ENCODE results near the gene STARD10.
A peak's percentile ranks its signal among the peaks of the same experiment; 100 is the strongest.
"Not testable (repeated sequence)": the region's sequence is repeated elsewhere in the genome, so short reads cannot be mapped to it uniquely, and the experiment has no call there.

The STARD10 gene, protein sequence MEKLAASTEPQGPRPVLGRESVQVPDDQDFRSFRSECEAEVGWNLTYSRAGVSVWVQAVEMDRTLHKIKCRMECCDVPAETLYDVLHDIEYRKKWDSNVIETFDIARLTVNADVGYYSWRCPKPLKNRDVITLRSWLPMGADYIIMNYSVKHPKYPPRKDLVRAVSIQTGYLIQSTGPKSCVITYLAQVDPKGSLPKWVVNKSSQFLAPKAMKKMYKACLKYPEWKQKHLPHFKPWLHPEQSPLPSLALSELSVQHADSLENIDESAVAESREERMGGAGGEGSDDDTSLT

DNA sequence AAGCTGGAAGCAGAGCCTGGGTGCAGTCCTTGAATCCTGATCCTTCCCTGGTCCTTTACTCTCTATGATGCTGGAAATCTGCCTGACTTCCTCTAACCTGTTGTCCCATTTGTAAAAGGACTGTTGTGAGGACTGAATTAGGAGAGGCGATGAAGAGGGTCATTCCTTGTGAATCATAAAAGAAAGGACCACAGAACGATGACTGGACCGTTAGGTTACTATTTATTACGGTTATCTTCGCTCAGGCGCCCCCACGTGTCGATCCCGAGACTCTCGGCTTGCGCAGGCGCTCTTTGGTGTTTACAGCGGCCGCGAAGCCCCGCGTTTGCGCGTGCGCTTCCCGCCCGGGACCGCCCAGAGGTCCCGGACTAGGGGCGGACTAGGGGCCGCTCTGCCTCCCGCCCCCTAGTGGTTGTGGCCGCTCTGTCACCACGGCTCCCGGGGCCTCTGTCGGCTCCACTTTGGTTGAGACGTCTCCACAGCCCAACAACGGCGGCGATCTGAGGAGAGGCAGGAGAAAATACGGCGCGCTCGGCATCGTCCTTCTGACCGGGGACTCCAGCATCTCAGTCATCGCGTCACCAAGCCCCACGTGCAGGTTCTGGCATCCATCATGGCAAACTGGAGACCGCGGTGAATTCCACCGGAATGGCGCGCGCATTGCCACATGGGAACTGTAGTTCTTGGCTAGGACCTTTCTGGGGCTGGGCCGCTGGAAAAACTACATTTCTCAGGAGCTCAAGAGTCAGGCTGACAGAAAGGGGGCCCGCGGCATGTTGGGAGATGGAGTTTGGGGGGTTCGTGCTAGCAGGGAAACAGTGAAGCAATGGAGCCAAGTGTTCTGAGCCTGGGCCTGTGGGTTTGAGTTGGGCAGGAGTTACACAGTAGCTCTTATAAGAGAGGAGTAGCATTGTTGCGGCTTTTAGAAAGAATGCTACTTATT, at the start of gene STARD10:
TSS of gene STARD10 (minus strand) at position 623 of the 943 bp plus-strand sequence. CDS start 12,866 bp downstream, outside the sequence.
- peak; percentile 93 for DNase-seq

DNA sequence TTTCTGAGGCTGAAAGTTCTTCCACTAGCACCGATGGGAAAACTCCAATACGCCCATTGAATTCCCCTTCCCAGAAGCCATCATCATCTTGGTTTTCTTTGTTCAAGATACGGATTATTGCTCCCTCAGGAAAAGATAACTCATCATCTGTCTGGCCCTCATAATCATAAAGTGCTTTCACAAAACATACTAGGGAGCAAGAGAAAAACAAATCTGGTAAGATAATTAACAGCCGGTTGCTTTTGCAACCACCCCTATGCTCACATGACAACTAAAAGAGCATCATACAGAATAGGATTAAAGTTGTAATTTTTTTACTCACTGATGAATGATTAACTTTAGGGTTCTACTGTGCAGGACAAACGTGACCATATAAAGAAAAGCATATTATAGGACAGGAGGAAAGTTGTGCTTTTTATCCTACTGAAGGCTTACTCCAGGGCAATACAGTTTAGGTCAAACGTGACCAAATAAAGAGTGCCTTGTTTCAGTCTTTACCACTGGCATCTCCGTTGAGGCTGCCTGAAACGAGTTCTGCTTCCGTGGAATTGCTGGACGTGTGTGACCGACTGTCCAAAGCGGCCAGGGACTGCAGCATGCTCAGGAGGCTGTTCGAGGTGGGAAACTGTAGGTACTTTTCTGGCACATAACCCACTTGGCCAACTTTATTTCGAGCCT, 48.9 kb upstream of the STARD10 start:
- no peak for DNase-seq

DNA sequence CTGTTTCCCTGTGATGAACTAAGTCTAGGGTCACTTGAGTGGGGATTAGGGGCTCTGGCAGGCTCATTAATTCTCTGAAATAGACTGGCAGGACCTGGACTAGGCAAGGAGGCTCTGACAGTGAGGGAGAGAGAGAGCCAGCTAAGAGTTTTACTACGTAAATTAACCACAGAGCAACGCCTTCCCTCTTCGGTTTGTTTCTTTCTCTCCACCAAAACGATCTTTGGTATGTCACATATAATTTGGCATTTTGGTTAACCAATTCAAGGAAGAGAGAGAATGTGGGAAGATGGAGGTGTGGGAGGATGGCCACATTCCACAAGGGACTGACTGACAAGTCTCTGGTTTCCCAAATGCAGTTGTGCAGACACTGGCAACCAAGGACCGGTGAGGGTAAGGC, 48.3 kb upstream of the STARD10 start:
- DNase-seq: no peak

DNA sequence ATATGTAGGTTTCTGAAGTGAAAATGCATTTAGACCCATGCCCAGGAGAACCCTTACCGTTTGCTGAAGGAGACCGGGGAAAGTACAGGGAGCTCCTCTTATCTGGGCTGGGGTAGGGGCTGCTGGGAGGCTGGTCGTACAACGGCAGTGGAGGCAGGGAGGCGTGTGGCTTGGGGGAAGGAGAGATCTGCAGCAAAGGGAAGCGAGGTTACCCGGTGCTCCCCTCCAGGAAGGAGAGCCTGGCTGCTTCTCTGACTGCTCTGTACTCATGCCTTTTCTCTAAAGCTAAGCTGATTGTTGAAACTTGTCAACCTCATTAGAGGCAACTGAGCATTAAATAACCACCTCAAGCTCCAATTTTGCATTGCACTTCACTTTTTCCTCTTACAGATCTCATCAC, 47.5 kb upstream of the STARD10 start:
- DNase-seq: no peak

DNA sequence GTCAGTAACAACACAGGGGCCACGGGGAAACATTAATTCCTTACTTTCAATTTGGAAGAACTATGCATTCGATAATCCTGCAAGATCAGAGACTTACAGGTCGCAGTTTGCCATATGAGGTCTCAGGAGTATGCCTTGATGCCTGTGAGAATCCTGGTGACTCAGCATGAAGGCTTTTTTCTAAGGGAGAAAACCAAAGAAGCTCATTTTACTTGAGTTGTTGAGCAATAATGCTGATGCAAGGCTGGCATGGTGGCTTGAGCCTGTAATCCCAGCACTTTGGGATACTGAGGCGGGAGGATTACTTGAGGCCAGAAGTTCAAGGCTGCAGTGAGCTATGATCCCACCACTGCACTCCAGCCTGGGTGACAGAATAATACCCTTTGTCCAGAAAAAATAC, 46.9 kb upstream of the STARD10 start:
- DNase-seq: no peak

DNA sequence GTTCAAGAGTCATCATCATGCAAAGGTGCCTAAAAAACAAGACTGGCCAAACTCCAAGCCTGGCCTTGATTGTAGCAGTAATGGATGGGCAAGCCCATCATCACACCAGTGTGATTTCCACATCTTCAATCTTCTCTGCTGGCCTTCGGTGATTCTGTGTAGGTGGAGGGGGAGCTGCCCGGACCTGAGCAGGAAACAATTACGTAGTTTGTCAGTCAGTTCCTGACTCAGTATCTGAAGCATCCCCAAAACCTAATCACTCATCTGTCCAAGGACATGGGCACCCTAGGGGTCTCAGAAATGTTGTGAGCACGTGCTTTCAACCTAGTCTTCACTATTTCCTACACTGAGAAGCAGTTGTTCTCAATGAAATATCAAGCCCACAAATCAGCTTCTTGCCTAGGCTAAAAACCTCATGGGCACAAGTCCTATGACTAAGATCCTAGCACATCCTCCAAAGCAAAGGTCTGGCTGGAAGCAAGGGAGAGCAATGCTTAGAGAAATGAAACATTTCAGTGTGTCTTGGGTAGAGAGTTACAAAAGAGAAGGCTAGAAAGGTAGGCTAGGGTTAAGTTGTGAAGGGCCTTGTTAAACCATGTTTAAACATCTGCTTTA, 45.0 kb upstream of the STARD10 start:
- DNase-seq: no peak

DNA sequence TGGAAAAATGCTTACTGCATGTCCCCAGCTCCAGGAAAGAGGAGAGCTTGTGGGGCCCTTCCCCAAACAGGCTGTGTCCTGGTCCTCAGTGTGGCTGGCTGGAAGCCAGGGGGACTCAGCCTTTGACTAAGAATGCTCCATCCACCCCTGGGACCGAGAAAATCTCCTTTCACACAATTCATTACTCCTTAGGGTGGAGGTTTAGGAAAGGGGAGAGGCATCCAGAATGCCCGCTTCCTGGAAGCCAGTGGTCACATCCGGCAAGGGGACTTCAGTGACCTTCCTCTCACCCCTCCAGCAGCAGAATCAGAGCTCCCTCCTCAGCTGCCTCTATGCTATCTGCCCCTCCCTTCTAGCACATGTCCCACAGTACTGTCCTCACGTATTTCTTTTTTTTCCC, 42.3 kb upstream of the STARD10 start:
- no peak for DNase-seq

DNA sequence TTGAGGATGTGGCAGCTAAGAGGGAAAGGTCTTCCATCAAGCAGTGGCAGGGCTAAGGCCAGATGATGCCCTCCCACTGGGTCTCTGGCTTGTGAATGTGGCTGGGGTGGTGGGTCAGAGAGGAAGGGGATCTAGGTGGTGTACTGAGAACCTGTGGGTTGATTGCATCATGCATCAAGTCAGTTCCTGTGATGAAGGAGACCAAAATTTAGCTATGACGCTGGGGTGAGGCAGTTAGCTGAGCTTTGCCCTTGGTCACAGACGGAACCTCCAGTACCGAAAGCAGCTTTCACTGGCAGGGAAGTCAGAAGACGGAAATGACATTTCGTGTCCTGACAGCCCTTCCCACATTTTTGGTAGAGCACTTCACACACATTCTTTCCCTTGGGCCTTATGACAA, 41.1 kb upstream of the STARD10 start:
- DNase-seq: no peak

DNA sequence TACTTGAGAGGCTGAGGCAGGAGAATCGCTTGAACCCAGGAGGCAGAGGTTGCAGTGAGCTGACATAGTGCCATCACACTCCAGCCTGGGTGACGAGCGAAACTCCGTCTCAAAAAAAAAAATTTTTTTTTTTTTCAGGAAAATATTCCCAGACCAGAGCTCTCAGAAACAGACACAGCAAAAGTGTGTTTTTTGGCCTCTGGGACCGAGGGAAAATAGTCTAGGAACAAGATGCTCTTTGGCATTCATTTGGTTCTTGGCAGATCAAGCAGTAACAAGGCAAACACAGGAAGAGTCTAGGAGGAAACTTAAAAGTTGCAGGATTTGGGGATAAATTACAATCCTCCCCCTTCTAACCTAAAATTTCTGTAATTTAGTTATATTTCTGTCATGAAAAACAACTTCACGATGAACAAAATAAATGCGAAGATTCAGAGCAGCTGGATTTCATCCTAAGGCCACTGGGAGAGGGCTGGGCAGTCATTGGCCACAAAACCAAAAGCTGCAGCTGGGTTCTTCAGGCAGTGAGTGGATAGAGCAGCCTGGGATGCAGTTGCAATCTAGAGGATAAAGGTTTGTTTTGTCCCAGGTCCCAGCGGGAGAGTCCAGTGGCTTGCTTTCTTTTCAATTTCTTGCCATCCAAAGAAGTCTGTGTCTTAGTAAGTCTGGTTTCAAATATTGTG, 40.1 kb upstream of the STARD10 start:
- no peak for DNase-seq

DNA sequence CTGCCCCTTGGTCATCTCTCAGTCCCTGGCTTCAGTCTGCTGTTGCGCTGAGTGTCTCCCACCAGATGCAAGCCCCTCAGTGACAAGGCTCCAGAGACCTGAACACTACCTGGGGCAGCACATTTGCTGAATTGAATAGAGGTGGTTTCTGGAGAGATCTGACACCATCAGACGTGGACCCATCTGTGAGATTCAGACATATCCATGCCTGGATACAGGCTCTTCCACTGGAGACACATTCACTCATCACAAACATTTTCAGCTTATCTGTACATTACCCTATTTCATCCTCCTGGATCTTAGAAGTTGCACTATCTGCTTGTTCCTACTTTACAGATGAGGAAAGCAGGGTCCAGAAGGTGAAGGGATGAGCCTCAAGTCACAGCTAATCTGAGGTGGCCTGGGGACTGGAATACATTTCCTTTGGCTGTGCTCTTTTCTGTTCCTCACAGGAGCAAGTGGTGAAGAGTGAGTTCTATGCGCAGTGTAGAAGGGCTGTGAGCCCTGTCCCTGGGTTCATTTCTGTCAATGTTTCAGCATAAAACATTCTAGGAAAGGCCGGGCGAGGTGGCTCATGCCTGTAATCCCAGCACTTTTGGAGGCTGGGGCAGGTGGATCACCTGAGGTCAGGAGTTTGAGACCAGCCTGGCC, 39.4 kb upstream of the STARD10 start:
- no peak for DNase-seq

DNA sequence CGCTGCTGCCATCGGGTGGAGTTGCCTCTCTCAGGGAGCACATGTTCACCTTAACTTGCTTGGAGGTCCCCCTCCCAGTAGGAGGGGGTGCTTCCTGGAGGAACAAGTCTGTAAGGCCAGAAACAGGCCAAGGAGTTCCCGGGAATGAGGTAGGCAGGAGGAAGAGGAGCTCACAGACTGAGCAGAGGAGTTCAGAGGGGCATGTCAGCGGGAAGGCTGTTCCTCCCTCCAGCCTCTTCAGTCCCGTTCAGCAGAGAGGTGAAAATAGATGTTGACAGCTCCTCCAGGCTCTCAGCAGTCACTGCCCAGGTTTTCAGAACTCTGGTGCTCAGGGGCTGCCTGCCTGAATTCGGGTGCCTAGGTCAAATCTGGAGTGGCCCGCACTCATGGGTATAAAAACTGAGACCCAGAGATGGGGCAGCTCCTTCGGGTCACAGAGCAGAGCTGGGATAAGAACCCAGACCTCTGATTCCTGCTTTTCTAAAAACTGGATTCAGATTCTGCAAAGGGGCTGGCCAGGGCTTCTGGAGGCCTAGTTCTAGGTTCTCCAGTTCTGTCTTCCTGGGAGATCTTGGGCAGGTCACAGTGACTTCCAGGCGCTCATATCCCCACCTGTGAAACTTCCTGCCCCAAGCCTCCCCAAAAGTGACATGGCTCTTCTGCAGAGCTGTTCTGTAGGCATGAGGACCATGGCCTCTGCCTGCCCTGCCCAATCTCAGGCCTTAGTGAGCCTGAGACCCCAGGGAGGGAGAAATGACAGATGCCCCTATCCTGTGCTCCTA, 38.6 kb upstream of the STARD10 start:
- no peak for DNase-seq

DNA sequence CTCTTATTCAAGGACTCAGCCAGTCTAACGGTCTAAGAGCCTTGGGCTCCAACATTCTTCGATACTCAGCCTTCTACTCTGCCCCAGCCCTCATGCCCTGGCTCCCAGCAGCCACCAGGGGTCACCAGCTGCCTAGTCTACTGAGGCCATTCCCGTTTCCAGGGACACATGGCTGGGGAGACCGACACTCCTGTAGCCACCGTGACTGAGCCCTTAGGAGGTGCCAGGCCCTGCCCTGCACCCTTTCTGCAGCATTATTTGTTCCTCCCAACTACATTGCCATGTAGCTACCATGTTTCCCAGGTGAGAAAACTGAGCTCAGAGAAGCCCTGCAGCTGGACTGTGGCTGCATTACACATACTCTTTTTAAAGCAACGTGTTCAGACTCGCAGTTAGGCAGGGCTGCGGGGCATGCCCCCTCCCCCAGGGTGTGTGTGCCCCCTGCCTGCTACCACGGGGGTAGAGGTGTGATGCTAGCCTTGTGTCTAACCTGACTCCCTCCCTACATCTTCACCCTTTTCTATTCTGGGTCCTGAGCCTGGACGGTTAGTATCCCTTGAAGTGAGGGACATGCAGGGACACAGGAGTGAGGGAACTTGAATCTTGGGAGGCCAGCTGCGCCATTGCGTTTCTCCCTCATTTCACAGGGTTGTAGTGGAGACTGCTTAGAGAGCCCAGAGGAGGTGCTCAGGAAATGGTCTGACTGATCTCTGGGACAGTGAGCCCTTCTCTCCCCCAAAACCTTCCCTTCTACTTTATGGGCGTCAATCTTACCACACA, 37.9 kb upstream of the STARD10 start:
- peak; percentile 62 for DNase-seq

DNA sequence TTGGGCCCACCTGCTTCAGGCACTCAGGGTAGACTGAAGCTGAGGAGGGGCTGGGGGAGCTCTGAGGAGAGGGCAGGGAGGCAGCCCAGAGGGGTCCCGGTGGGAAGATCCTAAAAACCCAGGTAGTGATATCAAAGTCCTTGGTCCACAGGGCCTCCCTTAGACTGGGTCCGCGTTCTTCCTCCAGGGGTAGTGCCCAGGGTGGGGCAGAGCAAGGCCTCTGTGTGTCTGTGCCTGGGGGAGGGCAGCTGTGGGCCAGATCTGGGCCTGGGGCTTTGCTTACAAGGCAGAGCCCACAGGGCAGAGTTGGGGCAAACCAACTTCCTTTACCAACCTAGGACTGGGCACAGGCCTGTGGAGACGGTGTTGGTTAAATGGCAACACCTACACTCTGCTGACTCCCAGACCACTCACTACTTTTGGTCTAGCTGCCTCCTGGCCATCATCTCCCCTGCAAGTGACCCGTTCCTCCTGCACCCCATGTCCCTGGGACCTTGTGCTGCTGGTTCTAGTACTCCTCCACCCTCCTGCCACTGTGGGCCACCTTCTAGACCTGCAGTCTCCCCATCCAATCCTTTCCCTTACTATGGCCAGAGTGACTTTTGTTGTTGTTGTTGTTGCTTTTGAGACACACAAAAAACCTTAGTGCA, 36.2 kb upstream of the STARD10 start:
- DNase-seq: no peak

DNA sequence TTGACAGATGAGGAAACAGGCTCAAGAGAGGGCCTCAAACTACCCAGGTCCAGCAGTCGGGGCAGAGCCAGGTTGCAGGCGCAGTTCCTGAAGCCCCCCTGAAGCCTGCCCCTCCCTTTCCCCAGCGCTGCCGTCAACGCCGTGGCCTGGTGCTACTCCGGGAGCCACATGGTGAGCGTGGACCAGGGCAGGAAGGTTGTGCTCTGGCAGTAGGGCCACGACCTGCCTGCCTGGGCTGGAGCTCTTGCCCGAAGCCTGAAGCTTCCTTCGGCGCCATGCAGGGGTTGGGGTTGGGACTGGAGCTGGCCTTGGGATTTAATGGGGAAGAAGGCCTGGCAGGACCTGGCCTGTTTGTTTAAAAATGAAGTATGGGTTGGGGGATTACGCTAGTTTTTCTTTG, 35.3 kb upstream of the STARD10 start:
- no peak for DNase-seq

DNA sequence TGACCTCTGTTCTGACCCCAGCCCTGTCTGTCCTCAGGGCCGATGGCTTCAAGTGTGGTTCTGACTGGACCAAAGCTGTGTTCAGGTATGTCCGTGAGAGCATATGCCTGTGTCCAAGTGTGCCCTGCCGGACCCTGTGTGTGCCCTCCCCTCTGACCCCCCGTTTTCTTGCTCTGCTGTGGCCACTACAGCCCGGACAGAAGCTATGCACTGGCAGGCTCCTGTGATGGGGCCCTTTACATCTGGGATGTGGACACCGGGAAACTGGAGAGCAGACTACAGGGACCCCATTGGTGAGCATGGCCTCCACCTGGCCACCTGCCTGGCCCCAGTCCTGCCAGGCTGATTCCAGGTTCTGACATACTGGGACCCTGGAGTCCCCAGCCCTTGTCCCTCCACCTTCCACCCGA, 34.9 kb upstream of the STARD10 start:
- no peak for DNase-seq

DNA sequence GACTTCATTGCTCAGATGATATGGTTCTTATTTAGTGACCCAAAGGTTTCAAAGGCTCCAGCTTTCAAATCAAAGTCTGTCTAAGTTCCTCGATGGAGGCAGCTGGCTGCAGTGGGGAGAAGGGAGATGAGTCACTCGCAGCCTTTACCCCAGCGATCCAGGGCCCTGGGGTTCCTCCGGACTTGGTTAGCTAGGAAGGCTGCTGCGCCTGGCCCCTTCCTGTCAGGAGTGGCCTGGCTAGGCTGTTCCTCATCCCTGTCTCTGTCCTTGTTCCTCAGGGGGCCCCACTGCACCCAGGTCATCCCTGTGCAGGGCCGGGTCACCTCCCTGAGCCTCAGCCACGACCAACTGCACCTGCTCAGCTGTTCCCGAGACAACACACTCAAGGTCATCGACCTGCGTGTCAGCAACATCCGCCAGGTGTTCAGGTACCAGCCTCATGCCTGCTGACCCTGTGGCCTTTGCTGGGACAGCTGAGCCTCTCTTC, 34.3 kb upstream of the STARD10 start:
- DNase-seq: no peak

DNA sequence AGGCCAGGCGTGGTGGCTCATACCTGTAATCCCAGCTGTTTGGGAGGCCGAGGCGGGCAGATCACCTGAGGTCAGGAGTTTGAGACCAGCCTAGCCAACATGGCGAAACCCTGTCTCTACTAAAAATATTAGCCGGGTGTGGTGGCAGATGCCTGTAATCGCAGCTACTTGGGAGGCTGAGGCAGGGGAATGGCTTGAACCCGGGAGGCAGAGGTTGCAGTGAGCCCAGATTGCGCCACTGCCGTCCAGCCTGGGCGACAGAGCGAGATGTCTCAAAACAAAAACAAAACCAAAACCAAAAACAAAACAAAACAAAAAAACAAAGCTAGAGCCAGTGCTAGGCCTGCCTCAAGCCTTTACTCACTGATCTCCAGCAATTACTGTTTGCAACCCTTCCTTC, 33.8 kb upstream of the STARD10 start:
- DNase-seq: not testable (repeated sequence)

DNA sequence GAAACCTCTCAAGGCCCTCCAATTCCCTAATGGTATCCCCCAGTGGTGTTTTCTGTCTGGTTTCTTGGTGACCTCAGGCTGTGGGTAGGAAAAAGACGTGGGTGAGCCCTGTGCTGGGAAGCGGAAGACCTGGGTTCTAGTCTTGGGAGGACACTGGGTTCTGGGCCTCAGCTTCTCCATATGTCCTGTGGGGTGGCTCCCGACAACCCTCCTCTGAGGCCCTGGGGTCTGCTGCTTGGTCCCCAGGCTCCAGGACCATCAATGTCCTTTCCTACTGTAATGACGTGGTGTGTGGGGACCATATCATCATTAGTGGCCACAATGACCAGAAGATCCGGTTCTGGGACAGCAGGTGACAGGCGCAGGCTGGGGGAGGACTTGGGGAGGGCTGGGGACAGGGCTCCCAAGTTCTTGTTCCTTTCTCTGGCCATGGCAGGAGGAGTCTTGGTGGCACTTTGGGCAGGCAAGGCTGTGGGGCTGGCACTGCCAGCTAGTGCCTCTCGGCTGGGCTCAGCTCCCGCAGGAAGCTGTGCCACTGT, 33.2 kb upstream of the STARD10 start:
- no peak for DNase-seq

Measured in NCI-H2029 (cell line).